Stomach (tissue), 4 donors: Measurements from ENCODE around the gene IL1A.

ENCODE experiments used
- POLR2A ChIP-seq, 4 donors: fragments of 450-650 bp; IDR thresholded peaks; one replicate each; pipeline ENCODE4 v1.6.1; 2016; ENCODE audit warnings: antibody characterized with exemption in 4 of 4, control low read depth in 2 of 4, mild to moderate bottlenecking in 1 of 4, moderate library complexity in 1 of 4
- POLR2AphosphoS5 ChIP-seq, 3 donors: sonication (generic); formaldehyde crosslinking; IDR thresholded peaks; one replicate each; pipeline ENCODE4 v1.6.1; 2016; ENCODE audit warnings: antibody characterized with exemption in 3 of 3
- TF ChIP-seq, protein P1 (sequence below), 7 experiments: fragments of 450-650 bp in 4 of 7; fragments of 200-600 bp in 3 of 7; sonication (generic) in 3 of 7; IDR thresholded peaks; one replicate each; pipeline ENCODE4 v1.5.1; 2016 to 2019; ENCODE audit warnings: antibody characterized with exemption in 7 of 7, control low read depth in 2 of 7, mild to moderate bottlenecking in 1 of 7

DNA sequence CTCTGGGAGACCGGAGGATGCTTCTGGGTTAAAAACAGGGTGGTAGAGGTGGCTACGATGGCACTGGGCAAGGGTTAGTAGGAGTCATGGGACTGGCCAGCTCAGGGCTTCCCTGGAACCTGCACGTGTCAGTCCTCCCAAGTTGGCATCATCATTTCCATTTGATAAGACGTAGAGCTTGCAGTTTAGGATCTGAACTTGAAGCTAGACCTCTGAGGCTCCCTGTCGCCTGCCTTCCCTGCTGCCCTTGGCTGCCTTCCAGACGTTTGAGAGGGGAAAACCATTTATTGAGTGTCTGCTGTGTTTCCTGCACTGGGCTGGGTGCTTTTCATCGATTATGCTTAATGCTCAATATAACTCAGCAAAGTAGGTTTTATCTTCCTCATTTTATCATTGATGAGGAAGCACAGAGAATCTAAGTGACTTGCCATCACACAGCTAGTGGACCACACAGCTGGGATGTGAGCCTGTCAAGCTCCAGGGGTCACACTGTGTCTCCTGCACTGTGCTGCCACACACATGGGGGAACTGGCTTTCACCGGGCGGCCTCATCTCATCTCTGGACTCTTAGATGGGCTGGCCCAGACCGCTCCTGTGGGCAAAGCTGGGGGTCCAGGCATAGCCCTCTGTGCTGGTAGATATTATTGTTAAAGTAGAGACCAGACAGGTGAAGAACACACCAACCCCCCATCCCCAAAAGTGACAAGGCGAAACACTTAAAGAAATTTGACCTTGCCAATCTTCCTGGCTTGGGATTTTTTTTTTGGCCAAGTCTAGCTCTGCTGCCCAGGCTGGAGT is 55.7 kb downstream of the IL1A start:
- TF ChIP-seq, protein P1, sequence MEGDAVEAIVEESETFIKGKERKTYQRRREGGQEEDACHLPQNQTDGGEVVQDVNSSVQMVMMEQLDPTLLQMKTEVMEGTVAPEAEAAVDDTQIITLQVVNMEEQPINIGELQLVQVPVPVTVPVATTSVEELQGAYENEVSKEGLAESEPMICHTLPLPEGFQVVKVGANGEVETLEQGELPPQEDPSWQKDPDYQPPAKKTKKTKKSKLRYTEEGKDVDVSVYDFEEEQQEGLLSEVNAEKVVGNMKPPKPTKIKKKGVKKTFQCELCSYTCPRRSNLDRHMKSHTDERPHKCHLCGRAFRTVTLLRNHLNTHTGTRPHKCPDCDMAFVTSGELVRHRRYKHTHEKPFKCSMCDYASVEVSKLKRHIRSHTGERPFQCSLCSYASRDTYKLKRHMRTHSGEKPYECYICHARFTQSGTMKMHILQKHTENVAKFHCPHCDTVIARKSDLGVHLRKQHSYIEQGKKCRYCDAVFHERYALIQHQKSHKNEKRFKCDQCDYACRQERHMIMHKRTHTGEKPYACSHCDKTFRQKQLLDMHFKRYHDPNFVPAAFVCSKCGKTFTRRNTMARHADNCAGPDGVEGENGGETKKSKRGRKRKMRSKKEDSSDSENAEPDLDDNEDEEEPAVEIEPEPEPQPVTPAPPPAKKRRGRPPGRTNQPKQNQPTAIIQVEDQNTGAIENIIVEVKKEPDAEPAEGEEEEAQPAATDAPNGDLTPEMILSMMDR (IDR thresholded peaks at IDR 0.05) = no peak
- TF ChIP-seq POLR2AphosphoS5 (IDR thresholded peaks at IDR 0.05) = no peak
- no peak for TF ChIP-seq POLR2A (IDR thresholded peaks at IDR 0.05)
